Stomach (tissue), 4 donors: ENCODE results near the gene CSMD2.

ENCODE experiments used
- EP300 ChIP-seq: sonication (generic); formaldehyde crosslinking; IDR thresholded peaks from one replicate; pipeline ENCODE4 v1.6.1; 2017; ENCODE audit warnings: antibody characterized with exemption
- POLR2A ChIP-seq, 4 donors: fragments of 450-650 bp; IDR thresholded peaks; one replicate each; pipeline ENCODE4 v1.6.1; 2016; ENCODE audit warnings: antibody characterized with exemption in 4 of 4, control low read depth in 2 of 4, mild to moderate bottlenecking in 1 of 4, moderate library complexity in 1 of 4
- POLR2AphosphoS5 ChIP-seq, 3 donors: sonication (generic); formaldehyde crosslinking; IDR thresholded peaks; one replicate each; pipeline ENCODE4 v1.6.1; 2016; ENCODE audit warnings: antibody characterized with exemption in 3 of 3
- TF ChIP-seq, protein P1 (sequence below), 7 experiments: fragments of 450-650 bp in 4 of 7; fragments of 200-600 bp in 3 of 7; sonication (generic) in 3 of 7; IDR thresholded peaks; one replicate each; pipeline ENCODE4 v1.5.1; 2016 to 2019; ENCODE audit warnings: antibody characterized with exemption in 7 of 7, control low read depth in 2 of 7, mild to moderate bottlenecking in 1 of 7

DNA sequence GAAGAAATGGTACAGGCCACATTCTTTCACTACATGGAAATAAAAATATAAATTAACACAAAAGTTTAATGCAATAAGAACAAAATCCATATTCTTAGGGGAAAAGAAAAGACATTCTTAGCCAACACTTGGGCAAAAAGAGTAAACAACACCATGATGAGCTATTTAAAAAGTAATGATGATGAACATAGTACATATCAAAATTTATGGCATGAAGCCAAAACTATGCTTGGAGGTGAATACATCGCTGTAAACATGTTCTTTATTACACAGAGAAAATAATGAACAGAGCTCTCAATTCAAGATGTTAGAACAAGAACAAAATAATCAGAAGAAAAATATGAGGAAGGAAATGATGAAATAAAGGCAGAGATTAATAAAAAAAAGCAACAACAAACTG is 534.3 kb downstream of the CSMD2 start:
- TF ChIP-seq, protein P1, sequence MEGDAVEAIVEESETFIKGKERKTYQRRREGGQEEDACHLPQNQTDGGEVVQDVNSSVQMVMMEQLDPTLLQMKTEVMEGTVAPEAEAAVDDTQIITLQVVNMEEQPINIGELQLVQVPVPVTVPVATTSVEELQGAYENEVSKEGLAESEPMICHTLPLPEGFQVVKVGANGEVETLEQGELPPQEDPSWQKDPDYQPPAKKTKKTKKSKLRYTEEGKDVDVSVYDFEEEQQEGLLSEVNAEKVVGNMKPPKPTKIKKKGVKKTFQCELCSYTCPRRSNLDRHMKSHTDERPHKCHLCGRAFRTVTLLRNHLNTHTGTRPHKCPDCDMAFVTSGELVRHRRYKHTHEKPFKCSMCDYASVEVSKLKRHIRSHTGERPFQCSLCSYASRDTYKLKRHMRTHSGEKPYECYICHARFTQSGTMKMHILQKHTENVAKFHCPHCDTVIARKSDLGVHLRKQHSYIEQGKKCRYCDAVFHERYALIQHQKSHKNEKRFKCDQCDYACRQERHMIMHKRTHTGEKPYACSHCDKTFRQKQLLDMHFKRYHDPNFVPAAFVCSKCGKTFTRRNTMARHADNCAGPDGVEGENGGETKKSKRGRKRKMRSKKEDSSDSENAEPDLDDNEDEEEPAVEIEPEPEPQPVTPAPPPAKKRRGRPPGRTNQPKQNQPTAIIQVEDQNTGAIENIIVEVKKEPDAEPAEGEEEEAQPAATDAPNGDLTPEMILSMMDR (IDR thresholded peaks at IDR 0.05) = no peak
- no peak for TF ChIP-seq POLR2A (IDR thresholded peaks at IDR 0.05)
- TF ChIP-seq POLR2AphosphoS5 (IDR thresholded peaks at IDR 0.05) = no peak
- no peak for TF ChIP-seq EP300
